Thyroid gland (tissue), 4 donors: Measurements from ENCODE around the gene TBC1D13.

ENCODE experiments used
- CTCF ChIP-seq, 6 experiments: fragments of 200-600 bp in 3 of 6; fragments of 450-650 bp in 3 of 6; sonication (generic) in 3 of 6; IDR thresholded peaks; one replicate each; pipeline ENCODE4 v1.5.1; 2016 to 2019; ENCODE audit warnings: antibody characterized with exemption in 6 of 6, mild to moderate bottlenecking in 2 of 6, inconsistent platforms in 1 of 6, moderate library complexity in 1 of 6
- POLR2A ChIP-seq, 2 donors: fragments of 450-650 bp; IDR thresholded peaks; one replicate each; pipeline ENCODE4 v1.6.1; 2017; ENCODE audit warnings: antibody characterized with exemption in 2 of 2, mild to moderate bottlenecking in 2 of 2, moderate library complexity in 1 of 2

GRCh38 chr9:128770286-128771030 lies 16.6 kb upstream of the TBC1D13 start:
- no peak for TF ChIP-seq CTCF (IDR thresholded peaks at IDR 0.05)
- TF ChIP-seq POLR2A (IDR thresholded peaks at IDR 0.05) = no peak
